Activated CD8-positive, alpha-beta memory T cell treated with anti-CD3 and anti-CD28 coated beads for 24 hours (primary cell): Measurements from ENCODE around the gene NEMF.
A peak's percentile ranks its signal among the peaks of the same experiment; 100 is the strongest.
"Not testable (repeated sequence)": the region's sequence is repeated elsewhere in the genome, so short reads cannot be mapped to it uniquely, and the experiment has no call there.

ENCODE experiments used
- DNase-seq: peaks from one replicate; pipeline ENCODE4 v3.0.0-alpha.2; 2020

The NEMF gene

DNA sequence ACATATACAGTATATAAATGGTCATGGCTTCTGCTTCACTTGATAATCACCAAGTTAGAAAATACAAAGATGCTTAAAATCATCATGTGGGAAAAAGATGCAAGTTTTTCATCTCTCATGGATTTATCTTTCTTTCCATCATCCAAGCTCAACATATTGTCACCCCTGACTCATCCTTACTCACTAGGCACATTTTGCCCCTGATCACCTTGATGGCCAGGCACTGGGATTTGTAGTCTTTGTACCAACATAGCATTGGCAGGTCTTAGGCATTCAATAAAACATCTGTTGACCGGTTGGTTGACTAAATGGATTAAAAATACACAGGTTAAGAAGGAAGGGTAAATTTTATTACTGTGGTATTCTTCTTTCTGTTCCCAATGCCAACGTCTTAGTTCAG, 56.6 kb downstream of the NEMF start:
- no peak for DNase-seq

GRCh38 chr14:49792618-49793017, 60.0 kb downstream of the NEMF start:
- DNase-seq = no peak

DNA sequence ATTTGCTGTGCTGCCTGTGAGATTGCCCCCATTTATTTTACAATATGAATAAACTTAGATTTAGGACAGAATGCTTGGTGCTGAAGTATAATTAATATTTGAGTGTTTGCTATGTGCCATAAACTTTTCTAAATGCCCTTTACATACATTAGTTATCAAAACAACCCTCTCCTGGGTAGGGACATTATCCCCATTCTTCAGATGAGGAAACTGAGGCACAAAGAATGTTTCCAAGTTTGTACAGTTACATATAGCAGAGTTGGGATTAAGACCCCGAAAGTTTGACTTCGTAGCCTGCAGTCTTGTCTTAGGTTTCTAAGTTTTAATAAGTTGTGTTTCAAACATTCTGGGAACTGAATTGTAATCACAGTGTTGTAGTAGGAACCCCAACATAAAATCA, 66.3 kb downstream of the NEMF start:
- DNase-seq = no peak

DNA sequence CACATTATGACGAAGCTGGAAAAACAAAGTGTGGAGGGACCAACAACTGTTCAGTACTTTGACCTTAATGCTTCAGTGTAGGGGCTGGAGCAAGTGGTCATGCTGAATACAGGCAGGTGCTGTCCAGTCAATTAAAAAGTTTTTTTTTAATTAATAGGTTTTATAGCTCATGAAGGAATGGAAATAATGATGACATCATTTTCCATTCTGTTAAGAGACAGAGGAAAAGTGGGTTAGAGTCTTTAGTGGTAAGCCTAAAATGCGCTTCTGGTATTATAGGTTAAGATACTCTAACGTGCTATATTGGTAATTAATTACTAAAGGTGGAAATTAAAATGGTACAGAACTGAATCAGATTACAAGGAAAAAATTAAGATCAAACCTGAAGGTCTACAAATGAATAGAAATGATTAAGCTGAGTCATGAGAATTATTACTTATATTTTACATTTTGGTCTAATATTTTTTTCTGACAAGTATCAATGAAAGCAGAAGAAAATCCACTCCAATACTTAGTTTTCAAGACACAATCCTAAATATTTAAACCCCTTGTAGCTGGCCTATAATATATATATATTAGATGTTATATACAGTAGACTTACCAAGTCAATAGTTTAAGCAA, 69.1 kb downstream of the NEMF start:
- no peak for DNase-seq

DNA sequence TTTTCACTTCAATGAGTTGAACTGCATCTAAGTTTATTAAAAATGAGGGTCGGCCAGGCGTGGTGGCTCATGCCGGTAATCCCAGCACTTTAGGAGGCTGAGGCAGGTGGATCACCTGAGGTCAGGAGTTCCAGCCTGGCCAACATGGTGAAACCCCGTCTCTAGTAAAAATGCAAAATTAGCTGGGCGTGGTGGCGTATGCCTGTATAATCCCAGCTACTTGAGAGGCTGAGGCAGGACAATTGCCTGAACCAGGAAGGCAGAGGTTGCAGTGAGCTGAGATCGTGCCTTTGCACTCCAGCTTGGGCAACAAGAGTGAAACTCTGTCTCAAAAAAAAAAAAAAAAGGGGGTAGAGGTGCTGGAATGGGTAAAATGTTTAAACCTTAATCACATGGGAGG, 71.5 kb downstream of the NEMF start:
- DNase-seq = not testable (repeated sequence)

- no peak for DNase-seq
Measured at GRCh38 chr14:49778421-49778820, 74.2 kb downstream of the NEMF start.

DNA sequence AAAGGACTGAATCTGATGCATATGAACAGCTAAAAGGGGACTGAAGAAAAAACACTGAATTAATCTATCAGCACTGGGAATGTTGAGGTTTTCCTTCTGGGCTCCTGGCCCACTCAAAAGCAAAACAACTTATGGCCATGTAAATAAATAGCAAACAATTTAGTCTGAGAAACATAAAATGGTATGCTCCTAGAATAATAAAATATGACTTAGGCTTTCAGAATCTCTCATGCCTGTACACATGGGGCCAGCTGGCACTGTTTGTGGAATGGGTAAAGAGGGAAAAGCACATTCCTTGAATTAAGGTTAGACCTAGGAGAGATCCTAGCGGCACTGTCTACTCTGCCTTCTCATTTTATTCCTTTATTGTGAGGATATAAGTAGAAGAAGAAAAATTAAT, 78.5 kb downstream of the NEMF start:
- DNase-seq = no peak

DNA sequence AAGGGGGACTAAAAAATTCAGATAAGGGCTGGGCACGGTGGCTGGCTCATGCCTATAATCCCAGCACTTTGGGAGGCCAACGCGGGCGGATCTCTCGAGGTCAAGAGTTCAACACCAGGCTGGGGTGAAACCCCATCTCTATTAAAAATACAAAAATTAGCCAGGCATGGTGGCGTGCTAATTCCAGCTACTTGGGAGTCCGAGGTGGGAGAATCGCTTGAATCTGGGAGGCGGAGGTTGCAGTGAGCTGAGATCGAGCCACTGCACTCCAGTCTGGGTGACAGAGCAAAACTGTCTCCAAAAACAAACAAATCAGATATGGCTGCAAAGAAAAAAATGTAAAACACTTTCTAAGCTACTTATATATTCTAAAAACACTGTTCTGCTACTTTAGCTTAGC, 80.9 kb downstream of the NEMF start:
- not testable (repeated sequence) for DNase-seq

DNA sequence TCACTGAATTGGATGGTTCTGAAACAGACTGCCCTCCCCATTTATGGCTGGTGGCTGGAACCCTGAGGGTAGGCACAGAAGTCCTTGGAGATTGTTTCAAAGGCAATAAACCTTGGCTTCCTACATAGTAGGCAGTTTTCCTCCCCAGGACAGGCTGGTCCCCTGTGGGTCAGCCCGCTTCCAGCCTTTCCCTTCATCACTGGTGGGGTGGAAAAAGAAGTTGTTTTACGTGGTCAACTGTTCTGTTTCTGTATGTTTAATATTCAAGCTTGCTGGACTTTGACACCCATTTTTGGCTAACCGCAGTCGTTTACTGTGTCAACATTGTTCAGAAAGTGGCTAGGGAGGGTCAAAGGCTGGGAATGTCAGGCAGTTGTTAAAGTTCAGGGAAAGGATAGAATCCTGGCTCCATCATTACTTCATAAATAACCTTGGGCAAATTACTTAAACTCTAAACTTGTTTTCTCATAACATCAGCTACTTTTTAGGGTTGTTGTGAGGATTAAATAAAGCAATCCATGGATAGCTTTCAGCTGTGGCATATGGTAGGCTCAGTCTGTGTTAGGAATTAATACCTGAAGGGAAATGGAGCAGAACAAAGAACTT, 82.3 kb downstream of the NEMF start:
- no peak for DNase-seq

- no peak for DNase-seq
Measured at GRCh38 chr14:49769581-49770211, 82.9 kb downstream of the NEMF start.

- DNase-seq = no peak
Measured at GRCh38 chr14:49769171-49769570, 83.4 kb downstream of the NEMF start.

- DNase-seq = peak; percentile 83
Measured at GRCh38 chr14:49768301-49769121, 84.1 kb downstream of the NEMF start.

DNA sequence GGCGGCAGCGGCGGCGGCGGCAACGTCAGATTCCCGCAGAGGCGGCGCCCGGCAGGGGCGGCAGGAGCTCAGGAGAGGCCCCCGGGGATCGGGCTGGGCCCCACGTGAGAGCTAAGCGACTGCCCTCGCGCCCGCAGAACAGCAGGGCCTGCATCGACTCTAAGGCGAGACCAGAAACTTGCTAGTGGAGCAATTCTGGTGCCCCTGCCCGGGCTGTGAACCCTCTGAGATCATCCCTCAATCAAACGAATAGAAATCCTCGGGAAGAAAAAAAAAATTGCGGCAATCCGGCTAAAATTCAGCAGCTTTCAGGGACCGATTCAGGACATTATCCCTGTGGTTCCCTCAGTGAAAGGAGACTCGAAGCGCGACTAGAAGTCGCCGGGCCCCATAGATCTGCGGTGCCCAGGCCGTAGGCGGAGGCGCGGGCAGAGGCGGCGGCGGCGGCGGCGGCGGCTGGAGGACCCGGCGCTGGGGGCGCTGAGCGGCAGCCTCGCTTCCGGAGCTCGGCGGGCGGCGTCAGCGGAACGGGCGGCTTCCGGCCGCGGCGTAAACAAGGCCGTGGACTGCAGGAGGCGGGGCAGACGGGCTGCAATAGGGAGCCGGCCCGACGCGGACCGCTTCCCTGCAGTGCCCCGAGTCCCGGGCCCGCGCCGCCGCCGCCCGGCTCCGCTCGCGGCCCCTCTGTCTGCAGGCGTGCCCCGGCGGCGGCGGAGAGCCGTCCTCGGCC, 84.9 kb downstream of the NEMF start, which contains the start of gene KLHDC2:
KLHDC2 (plus strand) TSS at position 583 of the 730 bp plus-strand sequence. CDS start 316 bp downstream, outside the sequence.
- peak; percentile 92 for DNase-seq

DNA sequence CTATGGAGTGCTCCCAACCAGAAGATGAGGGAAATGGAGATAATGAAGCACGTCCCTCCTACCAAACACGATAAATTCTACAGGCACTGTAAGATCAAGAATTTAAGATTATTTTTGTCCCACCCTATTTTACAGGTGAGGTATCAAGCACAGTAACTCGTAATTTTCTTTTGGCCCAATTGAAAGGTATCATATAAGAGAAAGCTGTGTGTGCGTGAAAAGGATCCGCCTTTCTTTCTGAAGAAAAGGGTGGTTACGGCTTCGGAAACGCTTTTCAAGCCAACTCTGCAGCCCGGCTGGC, 85.4 kb downstream of the NEMF start:
- DNase-seq = no peak

- no peak for DNase-seq
Measured at GRCh38 chr14:49766839-49767238, 85.7 kb downstream of the NEMF start.

DNA sequence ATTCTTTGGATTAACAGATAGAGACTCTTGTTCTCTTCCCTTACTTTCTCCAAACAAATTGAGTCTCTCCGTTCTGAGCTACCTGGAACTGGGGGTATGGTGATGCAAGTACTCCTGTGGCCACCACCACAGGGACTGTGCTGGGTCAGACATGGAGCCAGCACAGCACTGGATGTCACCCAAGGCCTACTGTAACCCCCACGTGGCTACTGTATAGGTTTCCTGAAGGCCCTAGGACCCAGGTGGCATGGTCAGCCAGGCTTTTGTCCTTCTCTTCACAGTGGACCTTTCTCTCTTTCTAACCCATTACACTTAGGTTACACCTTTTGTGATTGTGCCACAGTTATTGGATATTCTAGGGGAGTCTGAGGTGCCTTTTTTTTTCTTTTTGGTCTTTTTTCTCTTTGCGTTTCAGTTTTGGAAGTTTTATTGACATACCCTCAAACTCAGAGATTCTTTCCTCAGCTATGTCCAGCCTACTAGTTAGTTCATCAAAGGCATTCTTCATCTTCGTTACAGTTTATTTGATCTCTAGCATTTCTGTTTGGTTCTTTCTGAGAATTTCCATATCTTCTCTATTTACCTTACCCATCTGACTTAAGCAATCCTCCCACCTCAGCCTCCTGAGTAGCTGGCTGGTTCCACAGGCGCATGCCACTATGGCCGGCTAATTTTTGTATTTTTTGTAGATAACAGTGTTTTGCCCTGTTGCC, 90.6 kb downstream of the NEMF start:
- no peak for DNase-seq

- DNase-seq = no peak
Measured at GRCh38 chr14:49755378-49755777, 97.2 kb downstream of the NEMF start.

DNA sequence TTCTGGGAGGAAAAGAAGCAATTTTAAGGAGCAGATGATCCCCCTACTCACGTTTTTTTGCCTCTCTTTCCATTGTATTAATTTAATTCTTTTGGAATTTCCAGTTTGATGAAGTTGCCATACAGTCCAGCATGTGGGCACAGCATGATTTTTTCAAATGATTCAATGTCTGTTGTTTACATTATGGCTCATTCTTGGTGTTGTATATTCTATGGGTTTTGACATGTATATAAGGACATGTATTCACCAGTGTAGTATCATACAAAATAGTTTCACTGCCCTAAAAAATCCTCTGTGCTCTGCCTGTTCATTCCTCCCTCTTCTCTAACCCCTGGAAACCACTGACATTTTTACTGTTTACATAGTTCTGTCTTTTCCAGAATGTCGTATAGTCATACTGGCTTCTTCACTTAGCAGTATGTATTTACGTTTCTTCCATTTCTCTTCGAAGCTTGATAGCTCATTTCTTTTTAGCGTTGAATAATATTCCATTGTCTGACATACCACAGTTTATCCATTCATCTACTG, 98.0 kb downstream of the NEMF start:
- DNase-seq = no peak

GRCh38 chr14:49746476-49746875, 106.1 kb downstream of the NEMF start:
- not testable (repeated sequence) for DNase-seq

DNA sequence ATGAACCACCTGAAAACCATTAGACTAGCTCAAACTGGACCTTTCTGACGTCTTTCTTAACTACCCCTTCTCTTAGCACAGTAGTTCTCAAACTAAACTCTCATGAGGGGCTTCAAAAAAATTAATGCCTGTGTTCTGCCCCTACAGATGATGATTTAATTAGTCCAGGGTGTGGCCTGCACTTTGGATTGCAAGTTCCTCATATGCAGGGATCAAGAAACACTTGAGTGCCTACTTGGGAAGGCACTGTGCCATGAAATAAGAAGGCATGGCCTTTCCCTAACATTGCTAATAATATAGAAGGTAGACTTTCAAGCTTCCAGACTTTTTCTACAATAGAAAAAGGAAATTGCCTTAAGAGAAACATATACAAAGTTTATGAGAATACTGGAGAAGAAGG, 107.4 kb downstream of the NEMF start:
- no peak for DNase-seq

DNA sequence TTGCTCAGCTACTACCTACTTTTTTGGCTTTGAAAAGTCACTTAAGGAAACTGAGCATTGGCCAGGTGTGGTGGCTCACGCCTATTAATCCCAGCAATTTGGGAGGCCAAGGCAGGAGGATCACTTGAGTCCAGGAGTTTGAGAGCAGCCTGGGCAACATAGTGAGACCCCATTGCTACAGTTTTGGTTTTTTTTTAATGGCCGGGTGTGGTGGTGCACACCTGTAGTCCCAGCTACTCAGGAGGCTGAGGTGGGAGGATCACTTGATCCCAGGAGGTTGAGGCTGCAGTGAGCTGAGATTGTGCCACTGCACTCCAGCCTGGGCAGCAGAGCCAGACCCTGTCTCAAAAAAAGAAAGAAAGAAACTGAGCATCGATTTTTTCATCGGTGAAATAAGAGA, 116.9 kb downstream of the NEMF start:
- DNase-seq = not testable (repeated sequence)

- no peak for DNase-seq
Measured at GRCh38 chr14:49733836-49734235, 118.8 kb downstream of the NEMF start.
